Endothelial cell of umbilical vein (primary cell): Measurements from ENCODE around the gene NDUFB1. TPM values are rescaled to one million over a fixed set of nuclear protein-coding genes. Genes with fewer than 3 reads are reported as not detected.

Experiments
- BruUV-seq: library from RNA; stranded (reverse); fragments of 400-500 nt; replicated peaks from 2 replicates; lab custom pipeline; 2021; lab: Mats Ljungman, UMichigan
- CTCF ChIA-PET: fragments of 300-600, 350-600 bp; sonication (Branson Sonifier 250); formaldehyde crosslinking; loops from one replicate; lab custom pipeline; 2021; ENCODE audit warnings: antibody characterized with exemption, inconsistent platforms; lab: Charles Lee
- POLR2A ChIA-PET: fragments of 300-600, 350-600 bp; sonication (Branson Sonifier 250); formaldehyde crosslinking; loops from one replicate; lab custom pipeline; 2021; ENCODE audit warnings: antibody characterized with exemption, inconsistent platforms; lab: Charles Lee
- DNase-seq: peaks from one replicate; pipeline ENCODE4 v3.0.0-alpha.2; 2011; ENCODE audit warnings: low read depth, low spot score
- FAIRE-seq: peaks from 2 replicates; lab custom pipeline; 2011; peaks lifted over from hg19 to GRCh38; lab: Jason Lieb, UNC
- H2AFZ ChIP-seq: 2 replicates; pipeline ENCODE4 v1.6.0; 2012; ENCODE audit warnings: low read depth, low read length, control low read depth, inconsistent platforms
- H3K27ac ChIP-seq: 2 replicates; pipeline ENCODE4 v1.5.1; 2011; ENCODE audit warnings: low read depth, mild to moderate bottlenecking, control low read depth, low read length, moderate library complexity; ENCODE audit not compliant: insufficient read depth
- H3K27me3 ChIP-seq, 2 experiments: 2 replicates each; pipeline versions ENCODE4 v1.6.0 to v1.6.1; 2011; ENCODE audit warnings: low read length in 2 of 2, mixed read lengths in 1 of 2; ENCODE audit not compliant: control insufficient read depth in 2 of 2, insufficient read depth in 2 of 2
- H3K36me3 ChIP-seq, 2 experiments: 2 replicates in 1 of 2; 3 replicates in 1 of 2; pipeline ENCODE4 v1.5.1; 2011; ENCODE audit warnings: low read length in 2 of 2, mild to moderate bottlenecking in 1 of 2, moderate library complexity in 1 of 2; ENCODE audit not compliant: control insufficient read depth in 2 of 2, insufficient read depth in 2 of 2; ENCODE audit errors: extremely low read depth in 1 of 2
- H3K4me1 ChIP-seq: 3 replicates; pipeline ENCODE4 v1.5.1; 2011; ENCODE audit warnings: mild to moderate bottlenecking, low read length; ENCODE audit not compliant: control insufficient read depth, insufficient read depth; ENCODE audit errors: extremely low read depth
- H3K4me2 ChIP-seq: 2 replicates; pipeline ENCODE4 v1.6.1; 2011; ENCODE audit warnings: low read length, control low read depth, mixed read lengths; ENCODE audit not compliant: insufficient read depth
- H3K4me3 ChIP-seq, 3 experiments: fragments of 200-600 bp in 1 of 3; sonication (generic), shearing (Covaris generic) in 1 of 3; replicated peaks in 1 of 3; 2 replicates each; pipeline ENCODE4 v1.5.1; 2011 to 2016; ENCODE audit warnings: control low read depth in 3 of 3, low read length in 3 of 3, mild to moderate bottlenecking in 2 of 3, inconsistent platforms in 1 of 3, low read depth in 1 of 3, moderate library complexity in 1 of 3; ENCODE audit not compliant: insufficient read depth in 1 of 3
- H3K79me2 ChIP-seq: 2 replicates; pipeline ENCODE4 v1.6.0; 2012; ENCODE audit warnings: low read length, inconsistent platforms; ENCODE audit not compliant: control insufficient read depth, insufficient read depth
- H3K9ac ChIP-seq: replicated peaks from 2 replicates; pipeline ENCODE3; 2011; ENCODE audit warnings: low read length, control low read depth; ENCODE audit not compliant: insufficient read depth; ENCODE audit errors: extremely low read depth
- H3K9me1 ChIP-seq: replicated peaks from 3 replicates; pipeline ENCODE4 v1.6.0; 2011; ENCODE audit warnings: mild to moderate bottlenecking, low read length; ENCODE audit not compliant: control insufficient read depth, insufficient read depth; ENCODE audit errors: extremely low read depth
- H3K9me3 ChIP-seq: replicated peaks from 2 replicates; pipeline ENCODE4 v1.5.1; 2012; ENCODE audit warnings: low read length, inconsistent platforms; ENCODE audit not compliant: control insufficient read depth, insufficient read depth
- H4K20me1 ChIP-seq: replicated peaks from 2 replicates; pipeline ENCODE3; 2011; ENCODE audit warnings: mild to moderate bottlenecking, low read length; ENCODE audit not compliant: control insufficient read depth, insufficient read depth; ENCODE audit errors: extremely low read depth
- CTCF ChIP-seq, 2 donors: IDR thresholded peaks; 1 replicate in 1 of 2; 2 replicates in 1 of 2; pipeline ENCODE4 v1.5.1; 2011; ENCODE audit warnings: low read length in 2 of 2, mild to moderate bottlenecking in 2 of 2, moderate library complexity in 2 of 2, control low read depth in 1 of 2, inconsistent platforms in 1 of 2, low read depth in 1 of 2; ENCODE audit not compliant: insufficient read depth in 1 of 2; ENCODE audit errors: extremely low read depth in 1 of 2
- EZH2 ChIP-seq: IDR thresholded peaks from 2 replicates; pipeline ENCODE4 v1.6.1; 2012; ENCODE audit warnings: borderline replicate concordance, low read depth, mild to moderate bottlenecking, moderate library complexity, low read length, inconsistent platforms; ENCODE audit not compliant: severe bottlenecking
- GATA2 ChIP-seq: IDR thresholded peaks from 2 replicates; pipeline ENCODE4 v1.7.0; 2011; ENCODE audit warnings: low read depth, mild to moderate bottlenecking, moderate library complexity, mixed read lengths, low read length; ENCODE audit not compliant: insufficient read length, insufficient read depth
- dilution Hi-C: fragments of 300-500 bp; cut with MboI; formaldehyde crosslinking; loops from one replicate; pipeline ENCODE4 v1.15.0; 2019; ENCODE audit warnings: low sequenced_read_pairs; ENCODE audit not compliant: extremely low pct_ligation_motif_present
- intact Hi-C: fragments of 100-400 bp; cut with micrococcal nuclease; formaldehyde crosslinking; loops from one replicate; pipeline ENCODE4 v1.10.0; 2022
- polyA plus RNA-seq, 4 experiments: library from polyadenylated mRNA; depleted of rRNA in 3 of 4; stranded (reverse) in 3 of 4; unstranded in 1 of 4; fragments of >200 nt; gene quantifications; 2 replicates each; pipeline versions ENCODE4 v1.2.1 to v1.2.3, GENCODE V29; 2011 to 2012; ENCODE audit warnings: missing spikeins in 1 of 4
- total RNA-seq: library from RNA; stranded (reverse); gene quantifications from 2 replicates; pipeline ENCODE4 v1.2.3, GENCODE V29; 2021

Gene NDUFB1
- total and polyA plus RNA-seq, 2 donors (not counting 3 experiments of a cell fraction or from before 2014, with no cell fraction given) = 95.2 to 267 TPM

- Histone ChIP-seq H4K20me1 (no peaks in the 10 kb centered on the region), H3K27ac (no peak overlapping the region)
- dilution Hi-C loops = no loop called here
These were observed 13.8 kb upstream of the NDUFB1 start for GRCh38 chr14:92135269-92135668.

More at GRCh38 chr14:92135269-92135668, 13.8 kb upstream of the NDUFB1 start:
- Histone ChIP-seq H3K4me2 (no peak overlapping the region), H3K27me3 (no peaks in the 10 kb centered on the region), H3K9me3 (no peaks in the 10 kb centered on the region), H2AFZ (no peak overlapping the region), H3K9ac (no peak overlapping the region), H3K4me1 (no peaks in the 10 kb centered on the region), H3K36me3 (peaks cover 6 to 13% of the 10 kb centered on the region in 2 experiments), H3K79me2 (no peaks in the 10 kb centered on the region), H3K9me1 (no peaks in the 10 kb centered on the region), H3K4me3 (no peak overlapping the region)
- TF ChIP-seq GATA2 (no peak), EZH2 (no peak), CTCF (IDR thresholded peaks at IDR 0.05; ENCODE audit: extremely low read depth in 1 of 2, insufficient read depth in 1 of 2, low read depth in 1 of 2, low read length in 2 of 2) (peak; percentile 14 to 35)
- ChIA-PET POLR2A (no interaction called here), CTCF (interaction anchor here (0.7 to 2.8 kb wide), 18 partner anchors 10 to 649 kb away, joined by 3 to 24 read pairs (median 6); partner anchors contain the start of genes ATXN3, CPSF2 and NDUFB1)
- intact Hi-C loops = loop anchor here (1.0 kb wide), 2 partner anchors 321 to 546 kb away; no protein-coding TSS in a partner anchor
- peak; percentile 49 for DNase-seq
- FAIRE-seq = no peak
- no TSS peak for BruUV-seq
